Fibroblast of lung (primary cell): ENCODE data around the gene GPER1.

Source experiments
- CTCF ChIP-seq, 2 donors: IDR thresholded peaks in 1 of 2; conservative IDR thresholded peaks in 1 of 2; 1 replicate in 1 of 2; 2 replicates in 1 of 2; pipeline ENCODE4 v1.5.1; 2011 to 2012; ENCODE audit warnings: low read length in 2 of 2, control low read depth in 1 of 2, inconsistent platforms in 1 of 2, low read depth in 1 of 2, mild to moderate bottlenecking in 1 of 2
- EZH2 ChIP-seq: IDR thresholded peaks from 2 replicates; pipeline ENCODE4 v1.5.1; 2012; ENCODE audit warnings: low read length, control low read depth, mild to moderate bottlenecking; ENCODE audit errors: missing control alignments

- TF ChIP-seq EZH2 (no peak), CTCF (conservative IDR thresholded peaks at IDR 0.05 in 1 of 2, IDR thresholded peaks at IDR 0.05 in 1 of 2; ENCODE audit: low read depth in 1 of 2, low read length in 2 of 2) (no peak)
Measured at GRCh38 chr7:1103009-1103788, 15.3 kb downstream of the GPER1 start.
